HG02885 (cell line): ENCODE results near the gene AHCYL2.

Source experiments
- ATAC-seq: cut with Tn5 transposase; IDR thresholded peaks from one replicate; pipeline ENCODE4 v1.9.1; 2021; ENCODE audit warnings: mild to moderate bottlenecking; ENCODE audit not compliant: unreplicated experiment, poor library complexity

The AHCYL2 gene

GRCh38 chr7:129373651-129374428, 149.0 kb downstream of the AHCYL2 start:
- no peak for ATAC-seq

- ATAC-seq = no peak
Measured at GRCh38 chr7:129375141-129375938, 150.5 kb downstream of the AHCYL2 start.

DNA sequence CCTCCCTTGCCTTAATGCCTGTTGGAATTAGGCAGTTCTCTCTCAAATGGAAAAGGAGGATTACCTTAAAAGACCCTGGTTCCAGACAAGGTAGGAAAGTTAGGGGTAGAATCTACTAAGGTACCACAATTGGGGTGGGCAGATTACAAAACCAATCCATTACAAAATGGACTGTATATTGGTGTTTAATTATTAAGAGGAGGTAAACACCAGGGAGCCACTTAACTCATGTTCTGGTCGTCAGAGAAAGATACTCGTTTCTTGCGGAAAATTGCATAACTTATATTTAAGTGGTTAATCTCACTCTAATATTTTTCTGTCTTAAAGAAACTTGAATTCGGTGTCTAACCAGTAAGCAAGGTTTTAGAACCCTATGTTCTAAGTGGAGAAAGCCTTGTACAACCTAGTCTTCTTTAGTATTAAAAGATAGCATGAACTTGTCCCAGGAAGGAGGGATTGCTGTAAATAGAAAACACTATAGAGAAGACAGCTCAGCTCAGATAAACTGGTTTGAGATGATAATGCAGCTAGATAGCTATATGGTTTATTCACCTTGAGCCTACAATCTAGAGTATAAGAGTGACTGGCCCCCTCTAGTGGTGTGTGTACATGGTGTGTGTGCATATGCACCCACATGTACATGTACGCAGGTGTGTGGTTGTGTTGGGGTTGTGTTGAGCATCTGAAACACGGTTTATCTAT, 151.4 kb downstream of the AHCYL2 start:
- ATAC-seq = peak; percentile 73

DNA sequence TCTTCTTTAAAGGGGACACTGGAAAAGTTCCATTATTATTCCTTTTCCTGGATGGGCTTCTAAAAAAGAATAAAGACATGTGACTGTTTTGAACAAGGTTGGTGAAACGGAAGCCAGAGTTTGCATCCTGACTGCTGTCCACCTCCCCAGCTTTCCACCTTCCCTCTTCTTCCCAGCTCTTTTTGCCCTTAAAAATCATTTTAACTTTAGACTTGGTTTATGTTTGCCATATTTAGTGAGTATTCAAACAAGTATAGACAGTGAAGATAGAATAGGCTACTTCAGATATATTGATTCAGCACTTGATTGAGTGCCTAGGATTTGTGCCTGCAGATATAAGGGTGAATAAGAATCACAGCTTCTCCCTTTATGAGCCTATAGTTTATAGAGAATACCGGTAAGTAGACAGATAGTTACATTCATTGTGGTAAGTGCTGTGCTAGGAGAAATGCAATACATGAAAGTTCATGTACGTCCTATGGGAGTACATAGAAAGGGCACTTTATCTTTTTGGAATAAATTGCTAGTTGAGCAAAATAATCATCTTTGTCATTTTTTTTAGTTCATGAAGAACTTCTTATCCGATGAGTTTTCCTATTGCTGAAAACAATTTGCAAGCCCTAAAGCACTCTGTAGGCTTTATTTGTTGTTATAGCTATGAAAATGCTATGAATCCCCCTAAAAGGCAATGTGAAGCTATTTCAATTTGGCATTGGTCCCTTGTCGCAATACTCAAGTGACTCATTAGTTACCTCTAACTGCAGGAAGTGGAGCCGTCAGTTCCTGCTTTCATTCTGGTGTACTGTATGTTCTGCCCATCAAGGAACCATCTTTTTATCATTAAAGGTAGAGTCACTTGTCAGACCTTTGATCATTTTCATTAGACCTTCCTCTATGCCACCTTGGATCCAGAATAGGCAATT, 152.2 kb downstream of the AHCYL2 start:
- ATAC-seq = no peak

DNA sequence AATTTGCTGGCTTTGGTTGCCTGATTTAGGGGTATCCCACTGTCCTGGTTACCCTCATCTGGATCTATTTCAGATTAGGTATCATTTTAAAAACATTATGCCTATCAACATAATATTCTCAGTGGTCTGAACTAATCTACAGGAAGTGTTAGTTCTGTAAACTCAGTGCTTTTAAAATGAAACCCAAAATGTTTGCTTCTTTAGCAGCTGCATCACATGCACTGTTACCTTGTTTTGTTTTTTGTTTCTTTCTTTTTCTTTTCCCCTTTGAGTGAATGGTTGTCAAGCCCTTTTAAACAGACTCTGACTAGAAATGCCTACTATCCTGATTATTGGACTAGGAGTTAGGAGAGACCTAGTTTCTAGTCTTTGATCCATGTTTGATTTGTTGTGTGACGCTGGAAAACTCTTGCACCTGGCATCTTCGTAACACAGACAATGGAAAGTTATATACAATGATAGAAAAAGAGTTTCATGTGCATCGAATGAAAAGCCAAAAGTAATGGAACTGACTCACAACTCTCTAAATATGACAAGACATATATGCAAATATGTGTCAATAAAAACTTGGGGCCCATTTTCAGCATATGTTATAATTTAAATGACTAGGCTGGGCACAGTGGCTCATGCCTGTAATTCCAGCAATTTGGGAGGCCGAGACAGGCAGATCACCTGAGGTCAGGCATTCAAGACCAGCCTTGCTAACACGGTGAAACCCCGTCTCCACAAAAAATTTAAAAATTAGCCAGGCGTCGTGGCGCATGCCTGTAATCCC, 157.1 kb downstream of the AHCYL2 start:
- ATAC-seq = no peak

DNA sequence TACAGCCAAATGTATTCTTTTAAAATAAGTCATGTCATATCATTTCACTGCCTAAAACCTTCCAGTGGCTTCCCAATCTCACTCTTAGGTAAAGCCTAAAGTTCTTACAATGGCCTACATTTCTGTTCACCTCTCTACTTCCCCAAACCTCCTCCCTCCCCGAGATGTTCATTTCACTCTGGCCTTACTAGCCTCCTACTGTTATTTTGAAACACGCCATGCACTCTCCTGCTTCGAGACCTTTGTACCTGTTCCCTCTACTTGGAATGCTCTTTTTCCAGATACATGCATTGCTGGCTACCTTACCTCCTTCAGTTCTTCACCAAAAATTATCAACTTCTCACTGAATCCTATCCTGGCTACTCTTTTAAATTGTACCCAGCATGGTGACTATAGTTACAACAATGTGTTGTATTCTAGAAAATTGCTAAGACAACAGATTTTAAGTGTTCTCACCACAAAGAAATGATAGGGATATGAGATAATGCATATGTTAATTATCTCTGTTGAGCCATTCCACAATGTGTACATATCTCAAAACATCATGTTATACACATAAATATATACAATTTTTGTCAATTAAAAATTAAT, 158.8 kb downstream of the AHCYL2 start:
- no peak for ATAC-seq

GRCh38 chr7:129385116-129385515, 160.3 kb downstream of the AHCYL2 start:
- no peak for ATAC-seq

- no peak for ATAC-seq
Measured at GRCh38 chr7:129385598-129385997, 160.8 kb downstream of the AHCYL2 start.

DNA sequence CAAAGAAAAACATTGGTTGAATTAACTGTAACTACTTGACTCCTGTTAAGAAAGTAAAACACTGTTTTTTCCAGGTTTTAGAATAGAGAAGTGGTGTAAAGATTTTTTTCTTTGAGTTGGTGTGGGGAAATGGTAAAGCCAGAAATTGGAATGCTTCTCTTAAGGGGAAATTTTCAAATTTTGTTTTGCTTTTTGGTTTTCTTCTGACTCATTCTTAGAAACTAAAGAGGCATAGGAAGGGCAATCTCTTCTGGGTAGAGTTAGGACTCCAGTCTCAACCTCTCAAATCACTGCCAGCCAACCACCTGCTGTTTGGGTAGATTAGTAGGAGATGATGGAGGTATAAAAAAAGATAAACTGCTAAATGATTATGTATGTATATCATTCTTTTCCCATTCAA, 161.7 kb downstream of the AHCYL2 start:
- no peak for ATAC-seq

DNA sequence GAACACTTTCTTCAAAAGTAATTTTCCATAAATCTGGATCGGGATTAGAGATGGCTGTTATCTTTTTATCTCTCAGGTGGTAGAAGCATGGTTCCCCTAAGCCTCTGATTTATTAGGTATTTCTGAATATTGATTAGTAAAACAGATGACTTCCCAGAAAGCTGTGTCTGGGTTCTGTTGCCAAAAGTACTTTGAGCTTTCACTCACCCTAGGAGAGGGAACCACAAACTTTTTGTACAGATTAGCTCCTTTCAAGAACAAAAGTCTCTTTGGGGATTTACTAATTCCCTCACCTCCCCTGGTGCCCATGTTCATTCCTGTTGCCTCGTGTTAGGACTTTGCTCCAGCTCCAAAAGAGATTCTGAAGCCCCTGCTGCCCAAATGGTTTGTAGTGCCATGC, 162.7 kb downstream of the AHCYL2 start:
- no peak for ATAC-seq

DNA sequence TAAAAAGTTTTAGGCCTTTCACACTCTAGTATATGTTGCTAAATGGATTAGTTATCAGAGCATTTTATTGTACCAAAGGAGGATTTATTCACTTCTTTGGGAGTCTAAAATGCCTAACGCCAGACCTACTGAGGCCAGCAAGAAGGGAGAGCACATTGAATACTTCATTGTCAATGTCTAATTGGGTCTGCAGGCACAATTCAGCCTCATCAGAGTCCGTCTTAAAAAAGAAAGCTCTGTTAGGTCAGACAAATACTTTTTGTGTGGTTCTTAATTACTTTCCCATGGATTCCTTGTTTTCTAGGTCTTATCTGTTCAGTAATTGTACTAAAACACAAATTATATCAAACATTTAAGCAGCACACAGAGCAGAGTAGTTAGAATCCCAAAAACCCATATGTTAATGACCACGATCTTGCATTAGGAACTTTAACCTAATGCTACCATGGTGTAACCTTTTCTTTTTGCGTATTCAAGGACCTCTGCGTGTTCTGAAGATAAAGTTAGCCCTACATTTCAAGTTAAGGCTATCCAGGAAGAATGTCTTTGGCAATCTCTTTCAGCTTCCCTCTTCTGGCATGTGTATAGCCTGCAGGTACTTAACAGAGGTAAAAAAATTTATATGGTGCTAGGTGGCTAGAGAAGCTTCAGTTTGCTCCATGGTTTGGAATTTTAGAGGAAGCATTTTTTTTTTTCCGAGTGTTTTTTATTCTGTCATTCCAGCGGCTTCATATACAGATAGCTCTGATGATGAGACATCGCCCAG, 163.7 kb downstream of the AHCYL2 start:
- ATAC-seq = no peak

- no peak for ATAC-seq
Measured at GRCh38 chr7:129389829-129390228, 165.0 kb downstream of the AHCYL2 start.

GRCh38 chr7:129390314-129390713, 165.5 kb downstream of the AHCYL2 start:
- ATAC-seq = no peak

GRCh38 chr7:129391546-129392171, 166.8 kb downstream of the AHCYL2 start:
- no peak for ATAC-seq

- ATAC-seq = no peak
Measured at GRCh38 chr7:129393255-129393654, 168.4 kb downstream of the AHCYL2 start.

- ATAC-seq = no peak
Measured at GRCh38 chr7:129394101-129394500, 169.3 kb downstream of the AHCYL2 start.

DNA sequence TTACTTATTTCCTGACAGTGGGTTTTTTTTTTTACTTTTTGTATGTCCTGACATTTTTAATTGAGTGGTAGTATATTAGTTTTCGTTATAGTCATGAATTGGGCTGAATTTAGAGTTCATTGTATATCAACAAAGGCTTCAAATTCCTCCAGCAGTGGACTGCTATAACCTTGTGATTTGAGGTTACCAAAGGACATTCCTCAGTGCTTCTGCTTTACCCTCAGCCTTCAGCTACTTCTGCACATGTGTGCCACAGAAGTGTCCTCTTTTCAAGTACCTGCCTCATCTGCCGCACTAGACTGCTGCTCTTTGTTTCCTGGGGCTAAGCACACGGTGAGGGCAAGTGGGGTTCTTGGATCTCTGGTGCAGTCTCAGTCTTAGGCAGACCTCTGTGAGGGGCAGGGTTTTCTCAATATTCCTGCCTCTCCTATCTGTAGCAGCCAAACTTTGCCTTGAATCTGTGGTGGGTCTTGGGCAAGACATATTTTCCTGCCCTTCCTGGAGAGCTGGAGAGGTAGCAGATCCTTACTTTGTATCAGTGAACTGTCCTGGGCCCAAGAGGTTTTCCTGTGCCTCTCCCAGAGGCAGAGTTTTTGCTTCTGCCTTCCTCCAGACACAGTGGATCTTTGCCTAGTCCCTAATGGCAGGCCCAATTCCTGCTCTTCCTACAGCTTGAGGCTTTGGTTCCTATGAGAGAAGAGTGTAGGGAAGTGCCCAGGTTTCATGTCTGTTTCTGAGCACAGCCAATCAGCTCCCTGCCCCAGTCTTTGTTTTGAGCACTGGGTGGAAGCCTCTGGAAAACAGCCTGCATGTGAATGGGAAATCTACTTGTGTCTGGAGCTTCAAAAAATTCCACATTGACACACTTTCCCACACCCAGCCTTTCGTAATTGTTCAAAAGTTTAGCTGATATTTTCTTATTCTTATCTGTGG, 170.4 kb downstream of the AHCYL2 start:
- no peak for ATAC-seq
